ENCODE results near the gene TUBB3. TPM values are rescaled to one million over a fixed set of nuclear protein-coding genes. Genes with fewer than 3 reads are reported as not detected.

TUBB3 gene
- total RNA-seq, result 251 TPM in 2 replicates

GRCh38 chr16:89922884-89923639 is at the start of gene TUBB3:
Gene TUBB3 (plus strand): TSS chr16:89923342. CDS start chr16:89923402, 60 bp downstream.

GRCh38 chr16:89918453-89919347 is 4.4 kb upstream of the TUBB3 start, which contains the start of gene MC1R:
Gene MC1R (plus strand): TSS chr16:89918862. CDS start chr16:89919259, 397 bp downstream.

Other genes with a start within 250 kb of the TUBB3 start
- gene CDK10, start 236.7 kb upstream of the TUBB3 start, total RNA-seq, result 43.4 and 44.2 TPM in 2 replicates
- gene SPATA2L, start 221.6 kb upstream of the TUBB3 start, total RNA-seq, result 22.4 and 25.2 TPM in 2 replicates
- gene VPS9D1, start 202.4 kb upstream of the TUBB3 start, total RNA-seq, result 8.0 and 14.7 TPM in 2 replicates
- gene ZNF276, start 201.8 kb upstream of the TUBB3 start, total RNA-seq, result 24.1 and 27.1 TPM in 2 replicates
- 18.0 and 26.7 TPM in 2 replicates for gene FANCA, start 106.7 kb upstream of the TUBB3 start, total RNA-seq
- gene SPIRE2, start 94.9 kb upstream of the TUBB3 start, total RNA-seq, result 0.65 and 1.1 TPM in 2 replicates
- 183 and 223 TPM in 2 replicates for gene TCF25, start 49.8 kb upstream of the TUBB3 start, total RNA-seq
- gene MC1R, start 4.5 kb upstream of the TUBB3 start, total RNA-seq, result 2.3 and 3.5 TPM in 2 replicates
- 85.9 and 93.4 TPM in 2 replicates for gene DEF8, start 25.4 kb downstream of the TUBB3 start, total RNA-seq
- 13.6 and 34.6 TPM in 2 replicates for gene DBNDD1, start 96.1 kb downstream of the TUBB3 start, total RNA-seq
- gene PRDM7, start 154.0 kb downstream of the TUBB3 start, total RNA-seq, result not detected in 2 replicates

Measured in vein endothelial cell (primary cell).